Activated CD8-positive, alpha-beta T cell treated with anti-CD3 and anti-CD28 coated beads for 36 hours (primary cell): Measurements from ENCODE around the gene SH2D4B. TPM values are rescaled to one million over a fixed set of nuclear protein-coding genes. Genes with fewer than 3 reads are reported as not detected.
"Not testable (repeated sequence)": the region's sequence is repeated elsewhere in the genome, so short reads cannot be mapped to it uniquely, and the experiment has no call there.

Experiments used
- ATAC-seq: fragments of 200-7000 bp; cut with Tn5 transposase; one replicate; pipeline ENCODE4 v1.10.0; 2021; ENCODE audit warnings: mild to moderate bottlenecking, moderate library complexity
- CTCF ChIA-PET: fragments of 350-600 bp; sonication (Branson Sonifier 250); formaldehyde crosslinking; loops from one replicate; lab custom pipeline; 2021; ENCODE audit warnings: antibody characterized with exemption; lab: Charles Lee
- POLR2A ChIA-PET: fragments of 350-600 bp; sonication (Branson Sonifier 250); formaldehyde crosslinking; loops from one replicate; lab custom pipeline; 2021; ENCODE audit warnings: antibody characterized with exemption; lab: Charles Lee
- DNase-seq: peaks from one replicate; pipeline ENCODE4 v3.0.0-alpha.2; 2020
- H3K27ac Mint-ChIP-seq: one replicate; pipeline ENCODE4 v1.8.0; 2021; ENCODE audit warnings: mild to moderate bottlenecking, mixed read lengths
- H3K27me3 Mint-ChIP-seq: one replicate; pipeline ENCODE4 v1.8.0; 2021; ENCODE audit warnings: mixed read lengths
- H3K36me3 Mint-ChIP-seq: one replicate; pipeline ENCODE4 v1.8.0; 2021; ENCODE audit warnings: low read depth, mixed read lengths
- H3K4me1 Mint-ChIP-seq: one replicate; pipeline ENCODE4 v1.8.0; 2021; ENCODE audit warnings: low read depth, mixed read lengths
- H3K4me3 Mint-ChIP-seq: one replicate; pipeline ENCODE4 v1.8.0; 2021; ENCODE audit warnings: mild to moderate bottlenecking, moderate library complexity, mixed read lengths
- H3K9me3 Mint-ChIP-seq: one replicate; pipeline ENCODE4 v1.8.0; 2021; ENCODE audit warnings: mixed read lengths
- CTCF ChIP-seq: fragments of 200-600 bp; IDR thresholded peaks from one replicate; pipeline ENCODE4 v1.8.0; 2022; ENCODE audit warnings: antibody characterized with exemption, mild to moderate bottlenecking
- intact Hi-C: fragments of 100-400 bp; cut with micrococcal nuclease; formaldehyde crosslinking; loops from one replicate; pipeline ENCODE4 v1.10.0; 2022
- total RNA-seq, 2 experiments: library from RNA; stranded (reverse); gene quantifications; one replicate each; pipeline ENCODE4 v1.2.3, GENCODE V29; 2021

The SH2D4B gene
- total RNA-seq, 2 experiments from 2014 or later: 0.11 to 0.20 TPM

- intact Hi-C loops: no loop called here
- ATAC-seq: no peak
- ChIA-PET POLR2A (no interaction called here), CTCF (interaction anchor here (1.5 to 1.7 kb wide), 2 partner anchors 158 to 162 kb away, joined by 3 to 5 read pairs; no protein-coding TSS in a partner anchor)
- Mint-ChIP-seq H3K4me1 (peaks cover 13% of the 10 kb centered on the region), H3K4me3 (no peak overlapping the region), H3K27me3 (no peaks in the 10 kb centered on the region), H3K9me3 (no peaks in the 10 kb centered on the region), H3K36me3 (no peaks in the 10 kb centered on the region), H3K27ac (no peak overlapping the region)
- DNase-seq: no peak
- no peak for TF ChIP-seq CTCF
Observed at GRCh38 chr10:80540618-80540980, 2.9 kb downstream of the SH2D4B start.

DNA sequence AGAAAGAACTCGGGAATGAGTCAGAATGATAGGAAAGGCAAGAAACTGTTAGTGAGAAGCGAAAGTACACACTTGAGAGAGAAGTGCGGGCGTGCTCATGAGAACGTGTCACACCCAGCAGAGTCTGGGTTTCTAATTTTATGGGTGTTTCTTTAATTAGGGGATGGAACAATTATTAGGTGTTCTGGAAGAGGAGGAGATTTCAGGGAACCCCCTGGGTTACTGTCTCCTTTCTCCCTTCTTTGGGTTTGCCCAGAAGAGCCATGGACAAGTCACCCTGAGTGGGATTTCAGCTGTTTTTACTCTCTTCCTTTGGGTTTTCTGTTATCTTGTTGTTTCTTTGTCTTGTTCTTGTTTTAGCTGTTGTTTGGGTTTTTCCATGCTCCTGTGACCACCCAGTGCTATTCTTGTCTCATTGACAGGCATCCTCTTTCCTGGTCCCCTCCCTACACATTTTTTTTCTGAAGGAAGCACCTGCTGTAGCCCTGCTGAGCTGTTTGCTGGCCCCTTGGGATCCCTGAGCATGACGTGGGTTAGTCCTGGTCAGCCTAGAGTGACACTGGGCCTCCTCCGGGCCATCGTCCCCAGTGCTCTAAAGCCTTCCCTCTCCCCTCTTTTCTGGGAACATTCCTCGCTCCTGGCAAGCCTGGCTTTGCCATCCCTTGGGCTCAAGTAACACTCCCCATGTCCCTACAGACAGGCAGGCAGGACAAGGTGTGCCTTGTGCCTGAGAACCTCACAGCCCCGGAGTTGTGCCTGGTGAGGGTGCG lies 3.5 kb downstream of the SH2D4B start:
- ATAC-seq (no peak), DNase-seq (no peak)
- POLR2A ChIA-PET: no interaction called here
- TF ChIP-seq CTCF: no peak
- no peak overlapping the region for H3K4me3 Mint-ChIP-seq
- H3K36me3 Mint-ChIP-seq: no peaks in the 10 kb centered on the region
- H3K4me1 Mint-ChIP-seq: peaks cover 12% of the 10 kb centered on the region
- no peaks in the 10 kb centered on the region for H3K9me3 Mint-ChIP-seq
- peak overlapping the region; percentile 44 for H3K27ac Mint-ChIP-seq
- H3K27me3 Mint-ChIP-seq: no peaks in the 10 kb centered on the region
- CTCF ChIA-PET: interaction anchor here (1.0 to 1.9 kb wide), 5 partner anchors 10 to 163 kb away, joined by 3 to 8 read pairs (median 5); no protein-coding TSS in a partner anchor
- intact Hi-C loops: no loop called here

DNA sequence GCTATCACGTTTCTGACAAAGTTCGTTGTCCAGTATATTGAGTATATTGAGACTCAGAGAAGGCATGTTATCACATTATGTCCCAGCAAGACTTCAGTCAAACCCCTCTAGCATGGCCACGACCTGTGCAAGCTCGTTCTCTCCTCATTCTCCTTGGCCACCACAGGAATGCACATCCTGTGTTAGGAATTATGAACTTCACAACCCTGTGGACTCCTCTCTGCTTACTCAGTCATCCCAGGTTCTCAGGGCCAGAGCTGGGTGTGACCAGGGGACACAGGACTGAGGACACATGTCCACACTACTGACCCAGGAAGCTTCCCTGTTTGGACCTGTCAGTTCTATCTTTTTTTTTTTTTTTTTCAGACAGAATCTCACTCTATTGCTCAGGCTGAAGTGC lies 4.4 kb downstream of the SH2D4B start:
- Mint-ChIP-seq H3K27me3 (no peaks in the 10 kb centered on the region), H3K36me3 (no peaks in the 10 kb centered on the region), H3K4me1 (peaks cover 8% of the 10 kb centered on the region), H3K9me3 (no peaks in the 10 kb centered on the region), H3K4me3 (no peak overlapping the region), H3K27ac (no peak overlapping the region)
- DNase-seq (no peak), ATAC-seq (no peak)
- no peak for TF ChIP-seq CTCF
- intact Hi-C loops: no loop called here
- CTCF ChIA-PET: interaction anchor here (1.0 to 1.9 kb wide), 5 partner anchors 11 to 164 kb away, joined by 3 to 8 read pairs (median 5); no protein-coding TSS in a partner anchor
- POLR2A ChIA-PET: no interaction called here

DNA sequence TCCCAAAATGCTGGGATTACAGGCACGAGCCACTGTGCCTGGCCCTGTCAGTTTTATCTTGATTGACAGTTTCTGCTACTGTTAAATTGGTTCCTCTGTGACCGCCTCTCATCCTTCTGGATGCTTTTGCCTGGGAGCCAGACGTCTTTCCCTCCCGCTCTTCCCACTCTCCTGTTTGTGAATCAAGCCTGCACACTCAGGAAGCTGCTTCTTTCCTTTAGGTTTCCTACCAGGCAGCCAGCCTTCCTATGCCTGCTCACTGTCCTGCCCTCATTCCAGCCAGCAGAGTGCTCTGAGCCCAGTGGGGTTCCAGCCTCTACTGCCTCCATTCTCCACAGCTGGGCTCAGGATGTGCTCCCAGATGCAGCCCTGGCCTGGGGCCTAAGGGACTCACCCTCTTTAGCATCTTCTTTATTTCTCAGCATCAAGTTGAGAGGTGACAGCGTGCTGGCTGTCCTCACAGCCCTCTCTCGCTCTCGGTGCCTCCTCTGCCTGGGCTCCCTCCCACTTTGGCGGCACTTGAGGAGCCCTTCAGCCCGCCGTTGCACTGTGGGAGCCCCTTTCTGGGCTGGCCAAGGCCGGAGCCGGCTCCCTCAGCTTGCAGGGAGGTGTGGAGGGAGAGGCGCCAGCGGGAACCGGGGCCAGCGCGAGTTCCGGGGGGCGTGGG lies 5.1 kb downstream of the SH2D4B start:
- H3K4me3 Mint-ChIP-seq: no peak overlapping the region
- peaks cover 8% of the 10 kb centered on the region for H3K4me1 Mint-ChIP-seq
- no peaks in the 10 kb centered on the region for H3K36me3 Mint-ChIP-seq
- H3K27ac Mint-ChIP-seq: no peak overlapping the region
- intact Hi-C loops: no loop called here
- no peaks in the 10 kb centered on the region for H3K9me3 Mint-ChIP-seq
- H3K27me3 Mint-ChIP-seq: no peaks in the 10 kb centered on the region
- DNase-seq (no peak), ATAC-seq (no peak)
- ChIA-PET POLR2A (no interaction called here), CTCF (interaction anchor here (1.0 to 1.9 kb wide), 3 partner anchors 12 to 38 kb away, joined by 3 to 8 read pairs (median 5); no protein-coding TSS in a partner anchor)
- TF ChIP-seq CTCF: no peak

GRCh38 chr10:80543319-80543672 lies 5.6 kb downstream of the SH2D4B start:
- H3K27ac Mint-ChIP-seq, POLR2A ChIA-PET, ATAC-seq, H3K36me3 Mint-ChIP-seq, H3K4me1 Mint-ChIP-seq, H3K4me3 Mint-ChIP-seq, DNase-seq, intact Hi-C loops, H3K9me3 Mint-ChIP-seq, CTCF ChIA-PET, H3K27me3 Mint-ChIP-seq: not testable (repeated sequence)
